Measurements from ENCODE around the gene USHBP1. TPM values are rescaled to one million over a fixed set of nuclear protein-coding genes. Genes with fewer than 3 reads are reported as not detected.

The USHBP1 gene
- total and polyA plus RNA-seq, 2 of the 13 experiments (the other 11 are each of a cell fraction or from before 2014, with no cell fraction given), result 0.15 to 1.5 TPM

DNA sequence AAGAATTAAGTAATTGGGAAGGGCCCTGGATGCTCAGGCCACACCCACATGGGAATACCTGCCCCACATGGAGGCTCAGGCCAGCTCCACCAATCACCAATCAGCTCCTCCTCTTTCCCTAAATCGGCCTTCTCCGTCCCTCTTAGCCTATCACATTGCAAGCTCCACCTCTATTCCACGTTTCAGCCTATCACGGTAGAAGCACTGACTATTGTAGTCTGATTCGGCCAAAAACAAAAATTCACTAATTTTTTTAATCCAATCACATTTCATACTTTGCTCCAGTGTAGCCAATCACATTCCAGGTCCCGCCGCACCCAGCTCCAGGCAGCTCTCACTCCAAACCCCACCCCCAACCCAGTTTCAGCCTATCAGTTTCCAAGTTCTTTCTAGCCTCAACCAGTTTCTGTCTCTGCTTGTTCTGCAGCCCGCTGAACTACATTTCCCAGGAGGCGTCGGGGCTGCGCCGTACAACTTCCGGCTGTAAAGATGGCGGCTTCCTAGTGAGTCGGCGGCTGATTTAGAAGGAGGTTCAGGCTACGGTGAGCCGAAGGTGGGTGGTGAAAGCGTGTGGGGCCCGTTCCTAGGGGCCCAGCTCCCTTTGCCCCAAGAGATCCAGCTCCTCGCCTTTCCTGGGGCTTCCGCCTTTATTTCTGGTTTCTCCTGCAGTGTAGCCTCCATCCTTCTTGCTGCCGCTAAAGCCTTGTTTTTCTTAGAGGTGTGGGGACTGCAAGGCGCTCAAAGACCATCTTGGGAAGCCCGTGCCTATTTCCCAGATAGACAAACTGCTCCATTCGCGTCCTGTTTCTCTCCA, 2.6 kb upstream of the USHBP1 start, which contains the start of gene BABAM1 (continued):
- TF ChIP-seq DPF2 (CRISPR knock-in tag; IDR thresholded peaks at IDR 0.05; ENCODE audit: borderline replicate concordance, low read depth) (no peak), ZNF382 (CRISPR knock-in tag; IDR thresholded peaks at IDR 0.05; ENCODE audit: borderline replicate concordance) (no peak), AGO1 (IDR thresholded peaks at IDR 0.05; ENCODE audit: low read depth, low read length, poor library complexity, severe bottlenecking) (no peak), ZSCAN30 (CRISPR knock-in tag; IDR thresholded peaks at IDR 0.05) (no peak), NPAS2 (CRISPR knock-in tag; IDR thresholded peaks at IDR 0.05; ENCODE audit: borderline replicate concordance) (no peak), KDM4B (CRISPR knock-in tag; IDR thresholded peaks at IDR 0.05) (no peak), MEIS2 (CRISPR knock-in tag; IDR thresholded peaks at IDR 0.05) (no peak), NR2F1 (CRISPR knock-in tag; IDR thresholded peaks at IDR 0.05) (no peak; a peak in 1 of 4 replicates)
- TF ChIP-seq, protein P1, sequence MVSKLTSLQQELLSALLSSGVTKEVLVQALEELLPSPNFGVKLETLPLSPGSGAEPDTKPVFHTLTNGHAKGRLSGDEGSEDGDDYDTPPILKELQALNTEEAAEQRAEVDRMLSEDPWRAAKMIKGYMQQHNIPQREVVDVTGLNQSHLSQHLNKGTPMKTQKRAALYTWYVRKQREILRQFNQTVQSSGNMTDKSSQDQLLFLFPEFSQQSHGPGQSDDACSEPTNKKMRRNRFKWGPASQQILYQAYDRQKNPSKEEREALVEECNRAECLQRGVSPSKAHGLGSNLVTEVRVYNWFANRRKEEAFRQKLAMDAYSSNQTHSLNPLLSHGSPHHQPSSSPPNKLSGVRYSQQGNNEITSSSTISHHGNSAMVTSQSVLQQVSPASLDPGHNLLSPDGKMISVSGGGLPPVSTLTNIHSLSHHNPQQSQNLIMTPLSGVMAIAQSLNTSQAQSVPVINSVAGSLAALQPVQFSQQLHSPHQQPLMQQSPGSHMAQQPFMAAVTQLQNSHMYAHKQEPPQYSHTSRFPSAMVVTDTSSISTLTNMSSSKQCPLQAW (CRISPR knock-in tag; IDR thresholded peaks at IDR 0.05), result peak; percentile 37; the same call in 1 of the 2 replicates
- TF ChIP-seq, protein P2, sequence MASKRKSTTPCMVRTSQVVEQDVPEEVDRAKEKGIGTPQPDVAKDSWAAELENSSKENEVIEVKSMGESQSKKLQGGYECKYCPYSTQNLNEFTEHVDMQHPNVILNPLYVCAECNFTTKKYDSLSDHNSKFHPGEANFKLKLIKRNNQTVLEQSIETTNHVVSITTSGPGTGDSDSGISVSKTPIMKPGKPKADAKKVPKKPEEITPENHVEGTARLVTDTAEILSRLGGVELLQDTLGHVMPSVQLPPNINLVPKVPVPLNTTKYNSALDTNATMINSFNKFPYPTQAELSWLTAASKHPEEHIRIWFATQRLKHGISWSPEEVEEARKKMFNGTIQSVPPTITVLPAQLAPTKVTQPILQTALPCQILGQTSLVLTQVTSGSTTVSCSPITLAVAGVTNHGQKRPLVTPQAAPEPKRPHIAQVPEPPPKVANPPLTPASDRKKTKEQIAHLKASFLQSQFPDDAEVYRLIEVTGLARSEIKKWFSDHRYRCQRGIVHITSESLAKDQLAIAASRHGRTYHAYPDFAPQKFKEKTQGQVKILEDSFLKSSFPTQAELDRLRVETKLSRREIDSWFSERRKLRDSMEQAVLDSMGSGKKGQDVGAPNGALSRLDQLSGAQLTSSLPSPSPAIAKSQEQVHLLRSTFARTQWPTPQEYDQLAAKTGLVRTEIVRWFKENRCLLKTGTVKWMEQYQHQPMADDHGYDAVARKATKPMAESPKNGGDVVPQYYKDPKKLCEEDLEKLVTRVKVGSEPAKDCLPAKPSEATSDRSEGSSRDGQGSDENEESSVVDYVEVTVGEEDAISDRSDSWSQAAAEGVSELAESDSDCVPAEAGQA (IDR thresholded peaks at IDR 0.05; ENCODE audit: low read depth), result peak; percentile 88
- TF ChIP-seq, protein P2 (CRISPR knock-in tag; IDR thresholded peaks at IDR 0.05; ENCODE audit: borderline replicate concordance), result no peak
- TF ChIP-seq, protein P3, sequence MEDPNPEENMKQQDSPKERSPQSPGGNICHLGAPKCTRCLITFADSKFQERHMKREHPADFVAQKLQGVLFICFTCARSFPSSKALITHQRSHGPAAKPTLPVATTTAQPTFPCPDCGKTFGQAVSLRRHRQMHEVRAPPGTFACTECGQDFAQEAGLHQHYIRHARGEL (CRISPR knock-in tag; IDR thresholded peaks at IDR 0.05), result no peak
- TF ChIP-seq, protein P4, sequence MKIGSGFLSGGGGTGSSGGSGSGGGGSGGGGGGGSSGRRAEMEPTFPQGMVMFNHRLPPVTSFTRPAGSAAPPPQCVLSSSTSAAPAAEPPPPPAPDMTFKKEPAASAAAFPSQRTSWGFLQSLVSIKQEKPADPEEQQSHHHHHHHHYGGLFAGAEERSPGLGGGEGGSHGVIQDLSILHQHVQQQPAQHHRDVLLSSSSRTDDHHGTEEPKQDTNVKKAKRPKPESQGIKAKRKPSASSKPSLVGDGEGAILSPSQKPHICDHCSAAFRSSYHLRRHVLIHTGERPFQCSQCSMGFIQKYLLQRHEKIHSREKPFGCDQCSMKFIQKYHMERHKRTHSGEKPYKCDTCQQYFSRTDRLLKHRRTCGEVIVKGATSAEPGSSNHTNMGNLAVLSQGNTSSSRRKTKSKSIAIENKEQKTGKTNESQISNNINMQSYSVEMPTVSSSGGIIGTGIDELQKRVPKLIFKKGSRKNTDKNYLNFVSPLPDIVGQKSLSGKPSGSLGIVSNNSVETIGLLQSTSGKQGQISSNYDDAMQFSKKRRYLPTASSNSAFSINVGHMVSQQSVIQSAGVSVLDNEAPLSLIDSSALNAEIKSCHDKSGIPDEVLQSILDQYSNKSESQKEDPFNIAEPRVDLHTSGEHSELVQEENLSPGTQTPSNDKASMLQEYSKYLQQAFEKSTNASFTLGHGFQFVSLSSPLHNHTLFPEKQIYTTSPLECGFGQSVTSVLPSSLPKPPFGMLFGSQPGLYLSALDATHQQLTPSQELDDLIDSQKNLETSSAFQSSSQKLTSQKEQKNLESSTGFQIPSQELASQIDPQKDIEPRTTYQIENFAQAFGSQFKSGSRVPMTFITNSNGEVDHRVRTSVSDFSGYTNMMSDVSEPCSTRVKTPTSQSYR (CRISPR knock-in tag; IDR thresholded peaks at IDR 0.05; ENCODE audit: borderline replicate concordance), result no peak
- TF ChIP-seq, protein P5, sequence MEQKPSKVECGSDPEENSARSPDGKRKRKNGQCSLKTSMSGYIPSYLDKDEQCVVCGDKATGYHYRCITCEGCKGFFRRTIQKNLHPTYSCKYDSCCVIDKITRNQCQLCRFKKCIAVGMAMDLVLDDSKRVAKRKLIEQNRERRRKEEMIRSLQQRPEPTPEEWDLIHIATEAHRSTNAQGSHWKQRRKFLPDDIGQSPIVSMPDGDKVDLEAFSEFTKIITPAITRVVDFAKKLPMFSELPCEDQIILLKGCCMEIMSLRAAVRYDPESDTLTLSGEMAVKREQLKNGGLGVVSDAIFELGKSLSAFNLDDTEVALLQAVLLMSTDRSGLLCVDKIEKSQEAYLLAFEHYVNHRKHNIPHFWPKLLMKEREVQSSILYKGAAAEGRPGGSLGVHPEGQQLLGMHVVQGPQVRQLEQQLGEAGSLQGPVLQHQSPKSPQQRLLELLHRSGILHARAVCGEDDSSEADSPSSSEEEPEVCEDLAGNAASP (CRISPR knock-in tag; IDR thresholded peaks at IDR 0.05; ENCODE audit: borderline replicate concordance), result no peak

Data from HepG2 (cell line).